Islet of Langerhans (tissue), 1 donor: Measurements from ENCODE around the gene TGIF2.
"Not testable (repeated sequence)": the region's sequence is repeated elsewhere in the genome, so short reads cannot be mapped to it uniquely, and the experiment has no call there.

ENCODE experiments used
- FAIRE-seq: peaks from one replicate; lab custom pipeline; 2011; peaks lifted over from hg19 to GRCh38; lab: Jason Lieb, UNC

TGIF2 gene

GRCh38 chr20:36547186-36548005, 26.0 kb upstream of the TGIF2 start:
- FAIRE-seq: no peak

DNA sequence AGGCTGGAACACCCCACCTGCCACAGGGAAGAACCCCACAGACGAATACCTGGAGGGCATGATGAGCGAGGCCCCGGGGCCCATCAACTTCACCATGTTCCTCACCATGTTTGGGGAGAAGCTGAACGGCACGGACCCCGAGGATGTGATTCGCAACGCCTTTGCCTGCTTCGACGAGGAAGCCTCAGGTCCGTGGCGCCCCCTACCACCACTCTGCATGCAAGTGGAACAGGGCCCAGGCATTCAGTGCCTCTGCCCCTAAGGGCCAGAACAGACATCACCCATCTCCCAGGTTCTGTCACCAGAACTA, 25.4 kb upstream of the TGIF2 start:
- FAIRE-seq: no peak

DNA sequence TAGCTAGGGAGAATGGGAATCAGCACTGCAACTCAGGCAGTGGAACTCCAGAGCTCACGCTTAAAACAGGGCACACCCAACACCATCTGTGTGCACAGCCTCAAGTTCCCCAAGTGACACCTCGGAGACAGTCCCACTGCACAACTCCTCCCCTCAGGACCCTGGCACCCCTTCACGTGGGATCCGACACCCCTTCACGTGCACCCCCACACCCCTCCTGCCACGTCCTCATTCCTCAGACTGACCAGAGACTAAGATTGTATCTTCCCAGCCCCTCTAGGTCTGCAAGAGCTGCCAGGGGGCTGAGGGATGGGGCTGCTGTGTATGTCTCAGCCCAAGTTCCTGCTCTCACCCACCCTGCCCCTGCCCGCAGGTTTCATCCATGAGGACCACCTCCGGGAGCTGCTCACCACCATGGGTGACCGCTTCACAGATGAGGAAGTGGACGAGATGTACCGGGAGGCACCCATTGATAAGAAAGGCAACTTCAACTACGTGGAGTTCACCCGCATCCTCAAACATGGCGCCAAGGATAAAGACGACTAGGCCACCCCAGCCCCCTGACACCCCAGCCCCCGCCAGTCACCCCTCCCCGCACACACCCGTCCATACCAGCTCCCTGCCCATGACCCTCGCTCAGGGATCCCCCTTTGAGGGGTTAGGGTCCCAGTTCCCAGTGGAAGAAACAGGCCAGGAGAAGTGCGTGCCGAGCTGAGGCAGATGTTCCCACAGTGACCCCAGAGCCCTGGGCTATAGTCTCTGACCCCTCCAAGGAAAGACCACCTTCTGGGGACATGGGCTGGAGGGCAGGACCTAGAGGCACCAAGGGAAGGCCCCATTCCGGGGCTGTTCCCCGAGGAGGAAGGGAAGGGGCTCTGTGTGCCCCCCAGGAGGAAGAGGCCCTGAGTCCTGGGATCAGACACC, 24.4 kb upstream of the TGIF2 start:
- FAIRE-seq: no peak

DNA sequence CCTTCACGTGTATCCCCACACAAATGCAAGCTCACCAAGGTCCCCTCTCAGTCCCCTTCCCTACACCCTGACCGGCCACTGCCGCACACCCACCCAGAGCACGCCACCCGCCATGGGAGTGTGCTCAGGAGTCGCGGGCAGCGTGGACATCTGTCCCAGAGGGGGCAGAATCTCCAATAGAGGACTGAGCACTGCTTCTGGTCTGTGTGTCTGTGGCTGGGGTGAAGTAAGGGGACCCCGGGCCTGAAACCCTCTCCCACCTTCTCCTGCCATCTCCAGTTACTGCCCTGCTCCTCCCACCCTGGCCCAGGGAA, 23.8 kb upstream of the TGIF2 start:
- FAIRE-seq: no peak

GRCh38 chr20:36549942-36550789, 23.2 kb upstream of the TGIF2 start:
- FAIRE-seq: no peak

GRCh38 chr20:36550790-36551299, 22.6 kb upstream of the TGIF2 start:
- FAIRE-seq: no peak

GRCh38 chr20:36555248-36555647, 18.1 kb upstream of the TGIF2 start:
- FAIRE-seq: no peak

DNA sequence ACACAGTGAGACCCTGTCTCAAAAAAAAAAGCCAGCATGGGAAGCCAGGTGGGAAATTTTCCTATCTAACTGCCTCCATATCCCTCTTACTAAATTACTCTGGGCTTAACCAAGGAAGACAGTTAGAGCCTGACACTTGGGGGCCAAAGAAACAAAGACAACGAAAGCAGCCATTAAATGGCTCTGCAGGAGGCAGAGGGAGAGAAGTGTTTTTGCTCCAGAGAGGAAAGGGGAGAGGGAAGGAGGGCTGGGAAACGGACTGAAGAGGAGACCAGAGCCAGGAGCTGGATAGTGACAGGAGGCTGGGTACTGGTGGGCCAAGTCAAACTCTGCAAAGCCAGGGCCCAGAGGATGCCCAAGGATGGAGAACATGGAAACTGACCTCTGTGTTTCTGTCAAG, 10.7 kb upstream of the TGIF2 start:
- FAIRE-seq: no peak

DNA sequence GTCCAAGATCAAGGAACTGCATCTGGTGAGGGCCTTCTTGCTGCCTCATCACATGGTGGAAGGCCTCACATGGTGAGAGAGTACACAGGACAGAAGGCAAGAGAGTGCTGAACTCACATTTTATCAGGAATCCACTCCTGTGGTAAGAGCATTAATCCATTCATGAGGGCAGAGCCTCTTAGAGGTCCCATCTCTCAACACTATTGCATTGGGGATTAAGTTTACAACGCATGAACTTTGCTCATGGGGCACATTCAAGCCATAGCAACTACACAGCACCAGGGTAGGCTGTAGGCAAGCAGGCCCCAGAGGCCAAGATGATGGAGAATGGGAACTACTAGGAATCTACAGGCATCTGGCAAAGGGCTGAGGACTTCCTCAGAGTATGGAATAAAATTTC, 10.0 kb upstream of the TGIF2 start:
- no peak for FAIRE-seq

DNA sequence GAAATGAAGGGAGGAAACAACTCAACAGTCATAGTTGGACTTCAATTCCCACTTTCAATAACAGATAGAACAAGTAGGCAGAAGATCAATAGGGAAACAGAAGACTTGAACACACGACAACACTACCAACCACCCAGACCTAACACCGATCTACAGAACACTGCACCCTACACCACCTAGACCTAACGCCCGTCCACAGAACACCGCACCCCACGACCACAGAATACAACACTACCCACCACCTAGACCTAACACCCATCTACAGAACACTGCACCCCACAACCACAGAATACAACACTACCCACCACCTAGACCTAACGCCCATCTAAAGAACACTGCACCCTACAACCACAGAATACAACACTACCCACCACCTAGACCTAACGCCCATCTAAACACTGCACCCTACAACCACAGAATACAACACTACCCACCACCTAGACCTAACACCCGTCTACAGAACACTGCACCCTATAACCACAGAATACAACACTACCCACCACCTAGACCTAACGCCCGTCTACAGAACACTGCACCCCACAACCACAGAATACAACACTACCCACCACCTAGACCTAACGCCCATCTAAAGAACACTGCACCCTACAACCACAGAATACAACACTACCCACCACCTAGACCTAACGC, 9.2 kb upstream of the TGIF2 start:
- FAIRE-seq: not testable (repeated sequence)

- FAIRE-seq: not testable (repeated sequence)
Observed at GRCh38 chr20:36564726-36565121, 8.7 kb upstream of the TGIF2 start.

DNA sequence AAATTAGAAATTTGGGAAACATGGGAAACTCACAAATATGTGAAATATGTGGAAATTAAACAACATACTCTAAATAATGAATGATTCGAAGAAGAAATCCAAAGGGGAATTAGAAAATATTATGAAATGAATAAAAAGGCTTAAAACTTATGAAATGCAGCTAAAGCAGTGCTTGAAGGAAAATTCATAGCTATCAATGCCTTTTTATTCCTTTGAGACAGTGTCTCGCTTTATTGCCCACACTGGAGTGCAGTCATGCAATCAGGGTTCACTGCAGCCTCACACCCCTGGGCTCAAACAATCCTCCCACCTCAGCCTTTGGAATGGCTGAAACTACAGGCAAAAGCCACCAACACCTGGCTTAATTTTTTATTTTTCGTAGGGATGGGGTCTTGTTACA, 7.9 kb upstream of the TGIF2 start:
- no peak for FAIRE-seq

- no peak for FAIRE-seq
Observed at GRCh38 chr20:36569847-36570429, 3.5 kb upstream of the TGIF2 start.

DNA sequence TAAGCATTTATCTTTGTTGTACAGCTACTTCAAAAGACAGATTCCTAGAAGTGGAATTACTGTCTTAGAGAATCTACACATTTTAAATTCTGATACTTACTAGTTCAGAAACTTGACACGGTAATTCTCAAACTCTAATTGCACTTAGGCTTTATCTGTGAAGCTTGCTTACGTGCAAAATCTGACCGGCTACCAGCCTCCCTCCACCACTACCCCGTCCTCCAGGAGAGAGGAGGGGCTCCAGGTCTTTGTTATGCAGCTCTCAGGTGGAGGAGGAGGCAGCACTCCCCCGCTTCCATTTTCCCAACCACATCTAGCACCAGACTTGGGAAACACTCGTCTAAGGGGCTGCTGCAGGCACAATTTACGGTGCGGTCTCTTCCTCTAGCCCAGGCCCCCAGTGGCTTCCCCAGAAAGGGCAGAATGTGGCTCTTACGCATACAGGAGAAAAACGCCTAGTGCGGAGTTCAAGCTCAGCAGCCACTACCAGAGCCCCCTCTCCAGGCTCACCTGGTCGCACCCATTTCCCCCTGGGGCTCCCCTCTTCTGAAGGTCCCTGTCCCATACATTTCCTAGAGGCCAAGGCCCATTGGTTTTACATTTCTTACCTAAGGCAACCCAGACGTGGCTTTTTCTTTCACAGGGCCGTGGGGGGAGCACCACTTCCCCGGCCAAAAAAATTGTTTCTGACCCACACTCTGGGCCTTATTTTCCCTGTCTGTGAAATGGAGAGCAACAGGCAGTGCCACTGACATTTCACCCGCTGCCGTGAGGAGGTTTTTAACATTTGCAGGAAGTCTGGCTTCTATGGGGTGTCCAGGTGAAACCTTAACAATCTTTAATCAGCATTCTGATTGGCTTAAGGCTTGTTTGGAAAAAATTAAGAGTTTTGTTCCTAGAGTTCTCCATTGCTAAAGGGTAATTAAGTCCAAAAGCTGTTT, 1.6 kb upstream of the TGIF2 start:
- no peak for FAIRE-seq

DNA sequence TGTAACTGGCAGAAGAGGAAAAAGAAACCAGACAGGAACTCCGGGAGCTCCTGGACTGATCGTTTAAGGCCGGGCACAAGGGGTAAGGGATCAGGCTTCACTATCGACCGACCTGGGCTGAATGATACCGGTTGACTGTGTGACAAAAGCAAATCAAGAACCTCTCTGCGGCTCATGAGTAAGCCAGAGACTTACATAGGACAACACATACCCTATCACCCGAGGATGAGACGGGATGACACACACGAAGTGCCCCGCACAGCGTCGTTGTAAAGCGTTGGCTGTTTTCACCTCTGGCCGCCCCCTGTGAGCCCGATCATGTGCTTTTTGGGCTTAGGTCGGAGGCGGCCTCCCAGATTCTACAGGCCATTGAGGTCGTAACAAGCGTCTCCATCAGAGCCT, 695 bp upstream of the TGIF2 start:
- FAIRE-seq: no peak

- FAIRE-seq: no peak
Observed at GRCh38 chr20:36573798-36574365, 485 bp downstream of the TGIF2 start.

DNA sequence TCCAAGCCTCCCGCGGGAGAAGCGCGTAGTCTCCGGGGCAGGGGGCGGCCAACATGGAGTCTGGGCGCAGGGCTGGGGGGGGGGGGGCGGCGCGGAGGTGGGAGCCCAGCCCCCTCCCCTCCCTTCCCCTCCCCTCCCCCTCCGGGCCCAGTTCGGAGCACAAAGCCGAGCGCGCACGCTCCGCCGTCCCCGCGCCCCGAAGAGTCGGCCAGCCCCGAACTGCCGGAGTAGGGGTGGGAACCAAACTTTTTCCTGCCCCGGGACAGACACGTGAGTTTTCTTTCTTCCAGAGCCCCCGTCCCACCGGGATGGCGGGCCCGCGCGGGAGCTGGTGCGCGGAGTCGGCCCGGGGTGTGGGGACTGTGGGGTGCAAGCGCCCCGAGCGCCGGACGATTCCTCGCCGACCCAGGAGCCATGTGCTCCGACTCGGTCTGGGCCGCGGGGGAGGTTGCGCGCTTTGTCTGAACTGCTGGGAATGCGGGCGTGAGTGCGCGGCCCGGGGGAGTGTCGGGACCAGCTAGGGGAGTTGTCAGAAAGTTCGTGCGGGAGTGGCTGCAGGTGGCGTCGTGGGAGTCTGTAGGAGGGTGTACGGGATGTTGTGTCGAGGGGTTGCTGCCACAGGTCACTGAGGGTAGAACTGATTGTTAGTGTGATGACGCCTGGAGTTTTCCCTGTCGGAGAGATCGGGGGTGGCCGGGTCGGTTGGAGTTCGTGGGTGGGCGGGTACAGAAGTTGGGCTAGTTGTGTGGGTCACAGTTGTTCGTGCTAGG, 1.2 kb downstream of the TGIF2 start:
- no peak for FAIRE-seq

GRCh38 chr20:36576081-36576445, 2.7 kb downstream of the TGIF2 start:
- no peak for FAIRE-seq

DNA sequence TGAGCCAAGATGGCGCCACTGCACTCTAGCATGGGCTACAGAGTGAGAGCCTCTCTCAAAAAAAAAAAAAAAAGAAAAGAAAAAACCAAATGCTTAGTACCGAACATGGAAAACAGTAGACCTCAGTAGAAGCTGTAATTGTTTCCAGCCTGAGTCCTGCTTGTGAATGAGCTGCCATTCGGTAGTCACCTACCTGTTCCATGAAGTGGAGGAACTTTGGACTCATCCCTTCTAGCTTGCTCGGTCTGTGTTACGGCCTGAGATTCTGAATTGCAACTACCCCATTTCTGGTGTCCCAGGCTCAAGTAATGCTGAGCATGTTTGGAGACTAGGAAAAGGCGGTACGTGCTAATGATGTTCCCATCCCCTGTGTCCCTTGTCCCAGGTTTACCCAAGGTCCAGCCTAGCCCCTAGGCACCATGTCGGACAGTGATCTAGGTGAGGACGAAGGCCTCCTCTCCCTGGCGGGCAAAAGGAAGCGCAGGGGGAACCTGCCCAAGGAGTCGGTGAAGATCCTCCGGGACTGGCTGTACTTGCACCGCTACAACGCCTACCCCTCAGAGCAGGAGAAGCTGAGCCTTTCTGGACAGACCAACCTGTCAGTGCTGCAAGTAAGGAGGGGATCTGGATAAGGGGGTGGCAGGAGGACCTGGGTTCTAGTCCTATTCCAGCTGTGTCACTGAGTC, 5.1 kb downstream of the TGIF2 start:
- FAIRE-seq: no peak
